ENCODE measurements around the gene TSC22D1.

- no peak for TF ChIP-seq JUN (CRISPR knock-in tag; IDR thresholded peaks at IDR 0.05)
- no peak for TF ChIP-seq ERG (CRISPR knock-in tag; IDR thresholded peaks at IDR 0.05)
- TF ChIP-seq ARID4B (CRISPR knock-in tag; IDR thresholded peaks at IDR 0.05; ENCODE audit: borderline replicate concordance) = no peak
- TF ChIP-seq CREM (CRISPR knock-in tag; IDR thresholded peaks at IDR 0.05) = no peak
- no peak for TF ChIP-seq NFYB (CRISPR knock-in tag; conservative IDR thresholded peaks at IDR 0.05; ENCODE audit: low read depth)
- TF ChIP-seq, protein P1, sequence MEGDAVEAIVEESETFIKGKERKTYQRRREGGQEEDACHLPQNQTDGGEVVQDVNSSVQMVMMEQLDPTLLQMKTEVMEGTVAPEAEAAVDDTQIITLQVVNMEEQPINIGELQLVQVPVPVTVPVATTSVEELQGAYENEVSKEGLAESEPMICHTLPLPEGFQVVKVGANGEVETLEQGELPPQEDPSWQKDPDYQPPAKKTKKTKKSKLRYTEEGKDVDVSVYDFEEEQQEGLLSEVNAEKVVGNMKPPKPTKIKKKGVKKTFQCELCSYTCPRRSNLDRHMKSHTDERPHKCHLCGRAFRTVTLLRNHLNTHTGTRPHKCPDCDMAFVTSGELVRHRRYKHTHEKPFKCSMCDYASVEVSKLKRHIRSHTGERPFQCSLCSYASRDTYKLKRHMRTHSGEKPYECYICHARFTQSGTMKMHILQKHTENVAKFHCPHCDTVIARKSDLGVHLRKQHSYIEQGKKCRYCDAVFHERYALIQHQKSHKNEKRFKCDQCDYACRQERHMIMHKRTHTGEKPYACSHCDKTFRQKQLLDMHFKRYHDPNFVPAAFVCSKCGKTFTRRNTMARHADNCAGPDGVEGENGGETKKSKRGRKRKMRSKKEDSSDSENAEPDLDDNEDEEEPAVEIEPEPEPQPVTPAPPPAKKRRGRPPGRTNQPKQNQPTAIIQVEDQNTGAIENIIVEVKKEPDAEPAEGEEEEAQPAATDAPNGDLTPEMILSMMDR (IDR thresholded peaks at IDR 0.05) = no peak
- TF ChIP-seq, protein P2, sequence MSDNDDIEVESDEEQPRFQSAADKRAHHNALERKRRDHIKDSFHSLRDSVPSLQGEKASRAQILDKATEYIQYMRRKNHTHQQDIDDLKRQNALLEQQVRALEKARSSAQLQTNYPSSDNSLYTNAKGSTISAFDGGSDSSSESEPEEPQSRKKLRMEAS (CRISPR knock-in tag; IDR thresholded peaks at IDR 0.05) = no peak
- TF ChIP-seq, protein P3, sequence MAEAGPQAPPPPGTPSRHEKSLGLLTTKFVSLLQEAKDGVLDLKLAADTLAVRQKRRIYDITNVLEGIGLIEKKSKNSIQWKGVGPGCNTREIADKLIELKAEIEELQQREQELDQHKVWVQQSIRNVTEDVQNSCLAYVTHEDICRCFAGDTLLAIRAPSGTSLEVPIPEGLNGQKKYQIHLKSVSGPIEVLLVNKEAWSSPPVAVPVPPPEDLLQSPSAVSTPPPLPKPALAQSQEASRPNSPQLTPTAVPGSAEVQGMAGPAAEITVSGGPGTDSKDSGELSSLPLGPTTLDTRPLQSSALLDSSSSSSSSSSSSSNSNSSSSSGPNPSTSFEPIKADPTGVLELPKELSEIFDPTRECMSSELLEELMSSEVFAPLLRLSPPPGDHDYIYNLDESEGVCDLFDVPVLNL (CRISPR knock-in tag; IDR thresholded peaks at IDR 0.05; ENCODE audit: borderline replicate concordance, low read depth) = no peak
- no peak for TF ChIP-seq ZBTB21 (CRISPR knock-in tag; IDR thresholded peaks at IDR 0.05; ENCODE audit: borderline replicate concordance)
- TF ChIP-seq HMGXB4 (CRISPR knock-in tag; IDR thresholded peaks at IDR 0.05) = no peak
- TF ChIP-seq USF1 (CRISPR knock-in tag; IDR thresholded peaks at IDR 0.05) = no peak
- TF ChIP-seq ESRRA (CRISPR knock-in tag; IDR thresholded peaks at IDR 0.05; ENCODE audit: borderline replicate concordance) = no peak
Observed at GRCh38 chr13:44432650-44433049, 143.5 kb downstream of the TSC22D1 start.

Data from WTC11 (cell line).